Stimulated activated CD4-positive, alpha-beta T cell treated with anti-CD3 and anti-CD28 coated beads, Interleukin-12 subunit alpha, Interleukin-12 subunit beta, amount 100 ng/mL, for 24 hours (primary cell): ENCODE results near the gene BTG2.

Source experiments
- DNase-seq, 2 experiments: peaks; one replicate each; pipeline ENCODE4 v3.0.0-alpha.2; 2020; ENCODE audit warnings: low read depth in 2 of 2

The BTG2 gene

DNA sequence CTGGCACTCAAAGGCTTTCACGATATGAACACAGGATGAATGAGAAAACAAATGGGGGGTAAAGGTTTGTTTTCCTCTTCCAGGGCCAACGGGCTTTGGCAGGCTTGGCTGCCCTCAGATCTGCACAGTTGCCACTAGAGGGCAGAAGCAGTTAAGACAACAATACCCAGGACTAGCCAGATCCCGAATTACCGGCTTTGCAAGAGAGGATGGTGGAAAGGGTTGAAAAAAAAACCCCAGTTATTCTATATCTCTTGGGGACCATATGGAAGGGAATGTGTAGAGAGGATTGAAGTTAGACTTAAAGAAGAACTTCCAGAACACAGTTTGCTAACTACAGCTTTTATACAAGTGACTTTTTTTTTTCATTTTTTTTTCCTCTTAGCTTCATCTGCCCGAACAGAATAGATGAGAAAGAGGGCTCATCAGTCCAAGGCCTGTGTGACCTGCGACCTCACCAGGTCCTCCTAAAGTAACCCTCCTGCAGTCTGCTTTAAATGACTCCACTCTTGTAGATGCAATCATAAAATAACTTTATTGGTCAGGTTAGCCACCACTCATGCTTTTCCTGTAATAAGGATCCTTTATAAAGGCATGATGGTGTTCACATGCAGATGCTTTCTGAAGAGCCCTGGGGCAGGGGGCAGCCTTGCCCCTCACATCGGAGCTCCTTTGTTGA lies 34.9 kb downstream of the BTG2 start:
- DNase-seq = peak in 1 of 2 experiments; percentile 35

DNA sequence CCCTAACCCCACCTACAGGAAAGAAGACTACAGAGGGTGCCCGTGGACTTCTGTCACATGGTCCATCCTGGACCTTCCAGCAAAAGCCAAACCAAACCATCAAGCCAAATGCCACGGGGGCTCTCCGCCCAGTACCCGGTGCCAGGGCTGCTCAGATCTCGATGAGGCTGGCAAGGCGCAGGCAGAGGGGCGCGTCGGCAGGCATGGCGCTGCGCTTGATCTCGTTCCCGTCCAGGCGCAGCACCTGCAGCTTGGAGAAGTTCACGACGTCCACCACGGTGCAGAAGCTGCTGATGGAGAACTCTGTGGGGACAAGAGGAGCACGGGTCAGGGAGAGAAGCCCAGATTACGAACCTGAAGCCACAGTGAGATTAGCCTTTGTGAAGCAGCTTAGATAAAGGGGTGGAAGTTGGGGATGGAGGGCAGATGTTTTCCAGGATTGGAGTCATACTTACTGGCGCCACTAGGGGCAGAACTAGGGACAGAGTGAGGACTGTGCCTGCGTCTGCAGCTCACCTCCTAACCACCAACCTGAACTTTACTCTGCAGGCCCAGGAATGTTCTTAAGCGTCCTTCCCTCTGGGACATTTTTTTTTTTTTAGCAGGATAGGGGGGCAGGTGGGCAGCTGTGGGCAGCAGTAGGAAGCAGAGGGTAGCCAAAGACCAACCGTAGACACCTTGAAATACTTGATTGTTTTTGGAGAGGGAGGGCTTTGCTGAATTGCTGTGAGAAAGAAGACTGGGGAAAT lies 37.0 kb downstream of the BTG2 start:
- DNase-seq = peak in 1 of 2 experiments; percentile 54

DNA sequence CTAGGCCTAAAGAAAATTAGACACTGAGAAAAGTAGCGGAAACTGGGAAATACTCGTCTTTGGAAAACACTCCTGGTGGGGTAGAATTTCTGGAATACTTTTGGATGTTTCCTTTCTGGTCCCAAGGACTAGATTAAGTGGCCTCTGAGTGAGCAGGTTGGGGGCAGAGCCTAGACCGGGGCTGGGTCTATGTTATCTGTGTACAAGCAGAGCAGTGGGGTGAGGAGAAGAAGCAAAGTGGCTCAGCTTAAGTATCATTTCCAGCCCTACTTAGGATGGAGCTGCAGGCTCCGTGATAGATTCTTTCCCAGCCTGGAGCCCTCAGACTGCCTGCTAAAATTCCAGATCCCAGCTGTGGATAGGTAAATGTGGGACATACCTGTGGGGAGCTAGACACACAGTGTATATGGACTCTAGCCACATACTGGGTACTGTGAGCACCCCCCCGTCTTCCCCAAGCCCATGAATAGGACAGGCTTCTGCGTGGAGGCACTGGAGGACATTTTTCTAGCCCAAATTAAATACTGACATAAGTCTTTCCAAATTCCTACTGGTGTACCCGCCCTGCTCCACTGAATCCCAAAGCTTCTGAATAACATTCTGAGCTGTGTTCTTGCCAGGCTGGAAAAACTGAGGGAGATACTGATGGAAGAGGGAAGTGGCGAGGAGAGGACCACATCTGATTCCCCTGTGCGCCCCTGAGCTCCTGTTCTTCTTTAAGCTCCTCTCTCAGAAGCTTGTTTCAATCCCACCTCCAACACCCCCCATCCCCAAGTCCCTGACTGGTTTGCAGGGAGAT lies 38.8 kb downstream of the BTG2 start:
- DNase-seq = no peak

DNA sequence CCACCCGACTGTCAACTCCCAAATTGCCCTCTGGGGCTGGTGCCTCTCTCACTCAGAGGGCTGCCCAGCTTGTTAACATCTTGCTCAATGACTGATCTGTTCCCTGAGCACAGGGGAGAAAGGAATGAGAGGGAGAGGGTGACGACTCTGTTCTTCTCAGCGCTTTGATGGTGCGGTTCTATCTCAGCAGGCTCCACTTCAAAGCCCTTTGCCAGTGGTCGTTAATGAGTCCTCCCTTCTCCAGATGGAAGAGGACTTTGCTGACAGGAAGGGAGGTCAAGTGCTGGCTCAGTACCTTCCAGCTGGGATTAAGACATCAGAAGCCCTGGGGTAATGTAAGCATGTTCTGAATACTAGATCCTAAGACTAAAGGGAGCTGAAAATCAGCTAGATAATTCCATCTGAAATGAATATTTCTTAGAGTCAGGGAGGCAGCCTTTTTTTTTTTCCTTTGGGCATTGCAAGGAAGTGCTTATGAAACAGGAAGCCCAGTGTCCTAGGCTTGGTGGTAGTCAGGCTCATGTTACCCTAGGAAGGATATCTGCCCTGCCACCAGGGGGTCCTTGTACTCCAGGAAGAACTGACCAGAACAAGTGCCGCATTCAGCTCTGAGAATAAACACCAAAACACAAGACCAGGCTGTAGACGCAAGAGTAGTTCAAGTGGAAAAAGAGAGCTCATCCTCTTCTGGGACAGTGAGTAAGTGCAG lies 40.9 kb downstream of the BTG2 start:
- no peak for DNase-seq

DNA sequence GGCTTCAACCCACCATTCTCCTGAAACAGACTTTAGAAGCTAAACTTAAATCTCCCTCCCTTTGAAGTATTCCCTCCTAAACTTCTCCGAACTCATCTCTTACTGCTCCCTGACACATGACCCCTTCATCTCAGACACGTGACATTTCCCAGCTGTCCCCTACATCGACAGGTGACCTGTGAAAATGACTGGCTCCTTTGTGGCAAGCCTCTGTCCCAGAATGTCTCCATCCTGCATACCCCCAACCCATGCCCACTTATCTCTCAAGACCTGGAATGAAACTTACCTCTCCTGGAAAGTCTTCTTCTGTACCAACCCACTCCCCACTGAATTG lies 41.4 kb downstream of the BTG2 start:
- DNase-seq = no peak

DNA sequence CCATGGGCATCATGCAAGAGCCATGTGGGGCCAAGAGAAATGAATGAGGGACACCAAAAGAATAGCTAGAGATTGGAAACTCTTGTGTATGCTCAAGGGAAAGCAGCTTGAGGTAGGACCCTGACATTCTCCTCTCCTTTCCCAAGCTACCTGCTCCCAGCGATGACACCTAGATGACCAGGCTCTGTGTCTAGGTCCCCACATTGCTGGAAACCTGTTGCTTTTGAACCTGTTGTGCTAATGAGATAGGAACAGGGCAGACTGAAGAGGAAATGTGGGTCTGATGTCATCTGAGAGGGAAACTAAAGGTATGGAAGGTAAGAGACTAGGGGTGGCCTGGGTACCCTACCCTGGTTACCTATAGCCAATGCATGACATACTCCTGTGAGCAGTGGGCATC lies 43.8 kb downstream of the BTG2 start:
- DNase-seq = no peak

DNA sequence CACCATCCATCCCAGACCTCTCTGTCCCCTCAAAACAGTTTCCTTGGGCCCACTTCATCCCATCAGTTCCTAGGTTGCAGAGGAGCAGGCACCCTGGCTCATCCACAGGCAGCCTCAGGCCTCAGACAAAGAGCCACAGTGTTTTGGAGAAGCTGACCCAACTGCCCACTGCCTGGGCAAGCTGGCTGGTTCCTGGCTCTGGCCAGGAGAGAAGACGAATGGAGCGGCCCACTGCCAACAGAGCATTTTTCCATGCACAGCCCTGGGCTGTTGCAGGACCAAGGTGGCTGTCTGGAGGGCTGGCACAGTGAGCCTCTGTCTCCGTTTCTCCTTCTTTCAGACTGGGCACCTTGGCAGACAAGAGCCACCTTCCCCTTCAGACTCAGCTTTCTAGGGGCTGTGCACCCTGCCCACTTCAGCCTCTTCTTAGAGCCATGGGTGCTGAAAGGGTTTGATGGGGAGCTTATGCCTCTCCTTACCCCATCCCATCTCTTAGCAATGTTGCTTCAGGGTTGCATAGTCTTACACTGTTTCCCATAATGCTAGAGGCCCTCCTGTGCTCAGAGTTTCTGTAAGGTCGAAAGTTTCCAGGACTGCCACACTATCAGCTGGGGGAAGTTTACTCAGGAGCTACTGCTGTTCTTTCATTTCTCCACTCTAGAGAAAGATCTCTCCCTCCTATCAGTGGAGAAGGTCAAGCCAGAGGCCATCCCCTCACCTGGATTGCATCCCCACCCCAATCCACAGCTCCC lies 44.6 kb downstream of the BTG2 start:
- DNase-seq = no peak

DNA sequence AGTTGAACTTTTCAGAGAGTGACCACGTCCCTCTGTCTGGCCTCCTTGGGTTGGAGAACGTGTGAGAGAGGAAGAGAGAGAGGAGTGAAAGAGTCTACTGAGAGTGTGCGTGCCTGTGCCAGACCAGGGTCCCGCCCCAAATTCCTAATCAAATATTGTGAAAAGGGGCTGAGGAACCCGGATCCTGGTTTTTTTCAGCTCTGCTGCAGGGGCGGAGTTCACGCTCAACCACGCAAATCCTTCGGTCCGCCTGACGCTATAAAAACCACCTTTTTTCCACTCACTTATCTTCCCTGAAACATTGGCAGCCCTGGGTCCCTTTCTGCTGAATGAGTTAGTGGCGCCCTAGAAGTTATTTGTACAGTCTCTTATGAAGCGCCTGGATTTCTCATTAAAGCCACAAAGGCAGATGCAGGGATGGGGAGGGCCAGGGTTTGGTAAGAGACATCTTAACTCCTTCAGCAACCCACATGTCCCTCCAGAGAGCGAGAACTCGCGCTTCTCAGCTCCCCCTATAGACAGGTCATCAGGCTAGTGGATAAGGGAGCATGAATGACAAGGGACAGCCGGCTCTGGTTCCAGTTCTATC lies 45.8 kb downstream of the BTG2 start, which contains the start of gene FMOD:
Gene FMOD, minus strand, starts transcription at position 86 of the 589 bp plus-strand sequence. CDS start 2,852 bp downstream, outside the sequence.
- DNase-seq = no peak

DNA sequence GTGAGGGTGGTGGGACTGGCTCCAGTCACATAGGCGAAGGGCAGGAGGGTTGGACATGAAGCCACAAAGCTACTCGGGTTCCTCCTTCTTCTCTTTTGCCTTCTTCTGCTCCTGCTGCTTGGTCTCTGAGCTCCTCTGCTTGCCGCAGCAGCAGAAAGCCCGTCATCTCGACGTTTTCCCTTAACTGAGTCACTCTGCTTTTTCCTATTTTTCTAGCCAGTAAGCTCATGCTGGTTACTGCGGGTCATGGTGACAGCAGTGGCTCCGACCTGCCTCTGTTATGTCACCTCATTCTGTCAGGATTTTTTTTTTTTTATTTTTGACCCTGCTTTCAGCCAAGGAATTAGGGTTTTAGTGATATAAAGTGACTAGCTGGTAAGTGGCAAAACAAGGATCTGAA lies 48.2 kb downstream of the BTG2 start:
- no peak for DNase-seq

DNA sequence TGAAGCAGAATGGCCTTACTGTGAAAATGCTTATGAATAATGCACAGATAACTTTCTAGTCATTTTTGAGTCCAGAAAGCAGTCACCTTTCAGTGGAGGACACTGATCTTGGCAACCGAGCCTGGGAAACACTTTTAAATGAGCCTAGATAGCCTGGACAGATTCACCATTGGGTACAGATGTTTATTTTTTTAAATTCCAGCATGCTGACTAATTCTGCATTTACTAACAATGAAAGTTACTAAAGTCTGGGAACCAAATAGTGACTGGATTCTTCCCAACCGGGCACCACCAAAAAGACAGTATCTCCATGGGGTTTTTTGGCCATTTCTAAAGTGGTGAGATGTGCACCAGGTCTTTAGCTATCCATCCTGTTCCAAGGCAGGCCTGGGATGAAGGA lies 48.9 kb downstream of the BTG2 start:
- no peak for DNase-seq

DNA sequence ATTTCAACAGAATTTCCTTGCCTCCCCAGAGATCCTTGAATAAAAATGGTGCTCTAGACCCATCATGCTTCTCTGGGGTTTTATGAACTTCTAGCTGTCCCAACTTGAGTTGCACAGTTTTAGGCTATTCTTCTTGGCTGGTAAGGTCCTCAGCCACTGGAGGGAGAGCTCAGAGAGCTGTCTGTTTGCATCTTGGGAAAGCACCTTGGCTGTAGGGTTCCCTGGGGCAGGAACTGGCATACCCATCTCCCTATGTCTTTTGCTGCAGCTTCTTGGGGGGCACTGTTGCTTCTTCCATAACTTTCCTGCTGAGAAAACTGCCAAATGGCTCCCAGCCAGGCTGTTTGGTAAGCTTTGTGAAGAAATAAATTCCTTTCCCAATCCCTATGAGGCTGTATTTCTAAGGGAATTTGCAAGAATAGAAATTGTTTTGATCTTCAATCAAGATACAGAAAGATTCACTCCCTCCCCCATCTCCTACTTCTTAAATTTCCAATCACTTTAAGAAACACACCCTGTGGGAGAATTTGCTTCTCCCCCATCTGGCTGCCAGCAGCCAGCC lies 53.8 kb downstream of the BTG2 start:
- no peak for DNase-seq
